Measurements from ENCODE around the gene P2RX6.
A peak's percentile ranks its signal among the peaks of the same experiment; 100 is the strongest.

The P2RX6 gene

GRCh38 chr22:20975541-20976290, 39.2 kb upstream of the P2RX6 start:
- H3K4me1 Mint-ChIP-seq, result peaks cover 10% of the 10 kb centered on the region
- DNase-seq (ENCODE audit: low spot score in 2 of 2) (no peak), ATAC-seq (replicated peaks; ENCODE audit: extremely low read depth, poor library complexity, severe bottlenecking) (no peak)
- H3K4me3 Mint-ChIP-seq, result no peak overlapping the region
- H3K36me3 Mint-ChIP-seq (ENCODE audit: insufficient read depth), result peaks cover 2% of the 10 kb centered on the region
- no peaks in the 10 kb centered on the region for H3K9me3 Mint-ChIP-seq
- H3K27me3 Mint-ChIP-seq, result peaks cover 11% of the 10 kb centered on the region
- no peak overlapping the region for H3K27ac Mint-ChIP-seq (ENCODE audit: low read depth)

GRCh38 chr22:20976291-20976877, 38.6 kb upstream of the P2RX6 start:
- Mint-ChIP-seq H3K4me1 (peaks cover 13% of the 10 kb centered on the region), H3K9me3 (no peaks in the 10 kb centered on the region), H3K4me3 (no peak overlapping the region), H3K36me3 (ENCODE audit: insufficient read depth) (peaks cover 5% of the 10 kb centered on the region), H3K27me3 (peaks cover 11% of the 10 kb centered on the region), H3K27ac (ENCODE audit: low read depth) (no peak overlapping the region)
- ATAC-seq (replicated peaks; ENCODE audit: extremely low read depth, poor library complexity, severe bottlenecking) (no peak), DNase-seq (ENCODE audit: low spot score in 2 of 2) (no peak)

DNA sequence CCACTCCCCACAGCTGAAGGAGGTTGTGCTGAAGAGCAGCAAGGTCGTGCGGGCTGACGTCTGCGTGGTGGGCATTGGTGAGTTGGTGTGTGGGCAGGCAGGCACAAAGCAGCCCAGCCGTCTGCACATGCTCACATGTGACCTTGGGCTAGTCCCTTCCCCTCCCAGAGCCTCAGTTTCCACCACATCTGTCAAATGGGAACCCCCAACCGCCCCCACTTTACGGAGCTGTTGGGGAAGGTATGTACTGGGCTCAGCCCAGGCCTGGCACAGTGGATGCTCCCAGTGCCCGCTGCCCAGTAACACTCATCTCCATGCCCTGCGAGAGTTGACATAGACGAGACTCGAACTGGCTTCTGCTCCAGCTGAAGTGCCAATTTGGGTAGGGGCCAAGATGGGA, 37.9 kb upstream of the P2RX6 start:
- ATAC-seq (replicated peaks; ENCODE audit: extremely low read depth, poor library complexity, severe bottlenecking) (no peak), DNase-seq (ENCODE audit: low spot score in 2 of 2) (no peak)
- Mint-ChIP-seq H3K4me3 (no peak overlapping the region), H3K27me3 (peaks cover 11% of the 10 kb centered on the region), H3K27ac (ENCODE audit: low read depth) (no peak overlapping the region), H3K4me1 (peaks cover 16% of the 10 kb centered on the region), H3K9me3 (no peaks in the 10 kb centered on the region), H3K36me3 (ENCODE audit: insufficient read depth) (peaks cover 10% of the 10 kb centered on the region)

GRCh38 chr22:20977516-20978170, 37.3 kb upstream of the P2RX6 start:
- H3K4me3 Mint-ChIP-seq, result no peak overlapping the region
- H3K9me3 Mint-ChIP-seq, result no peaks in the 10 kb centered on the region
- peaks cover 20% of the 10 kb centered on the region for H3K4me1 Mint-ChIP-seq
- H3K36me3 Mint-ChIP-seq (ENCODE audit: insufficient read depth), result peaks cover 13% of the 10 kb centered on the region
- H3K27me3 Mint-ChIP-seq, result peaks cover 11% of the 10 kb centered on the region
- no peak overlapping the region for H3K27ac Mint-ChIP-seq (ENCODE audit: low read depth)
- ATAC-seq (replicated peaks; ENCODE audit: extremely low read depth, poor library complexity, severe bottlenecking) (no peak), DNase-seq (ENCODE audit: low spot score in 2 of 2) (no peak)

- Mint-ChIP-seq H3K9me3 (no peaks in the 10 kb centered on the region), H3K36me3 (ENCODE audit: insufficient read depth) (peaks cover 15% of the 10 kb centered on the region), H3K27ac (ENCODE audit: low read depth) (no peak overlapping the region), H3K4me3 (no peak overlapping the region), H3K4me1 (peaks cover 25% of the 10 kb centered on the region), H3K27me3 (peaks cover 11% of the 10 kb centered on the region)
- no peak for DNase-seq (ENCODE audit: low spot score in 2 of 2)
- no peak for ATAC-seq (replicated peaks; ENCODE audit: extremely low read depth, poor library complexity, severe bottlenecking)
Observed at GRCh38 chr22:20978419-20978818, 36.5 kb upstream of the P2RX6 start.

GRCh38 chr22:20979243-20979809, 35.6 kb upstream of the P2RX6 start:
- no peaks in the 10 kb centered on the region for H3K9me3 Mint-ChIP-seq
- peaks cover 11% of the 10 kb centered on the region for H3K27me3 Mint-ChIP-seq
- H3K27ac Mint-ChIP-seq (ENCODE audit: low read depth), result peak overlapping the region; percentile 75
- no peak for ATAC-seq (replicated peaks; ENCODE audit: extremely low read depth, poor library complexity, severe bottlenecking)
- peaks cover 17% of the 10 kb centered on the region for H3K36me3 Mint-ChIP-seq (ENCODE audit: insufficient read depth)
- DNase-seq (ENCODE audit: low spot score in 2 of 2), result no peak
- H3K4me3 Mint-ChIP-seq, result no peak overlapping the region
- peaks cover 33% of the 10 kb centered on the region for H3K4me1 Mint-ChIP-seq

GRCh38 chr22:20979940-20980453, 35.0 kb upstream of the P2RX6 start:
- no peak overlapping the region for H3K4me3 Mint-ChIP-seq
- peak overlapping the region; percentile 86 for H3K27ac Mint-ChIP-seq (ENCODE audit: low read depth)
- H3K36me3 Mint-ChIP-seq (ENCODE audit: insufficient read depth), result peaks cover 17% of the 10 kb centered on the region
- ATAC-seq (replicated peaks; ENCODE audit: extremely low read depth, poor library complexity, severe bottlenecking) (no peak), DNase-seq (ENCODE audit: low spot score in 2 of 2) (no peak)
- H3K9me3 Mint-ChIP-seq, result no peaks in the 10 kb centered on the region
- H3K27me3 Mint-ChIP-seq, result peaks cover 11% of the 10 kb centered on the region
- H3K4me1 Mint-ChIP-seq, result peaks cover 33% of the 10 kb centered on the region

DNA sequence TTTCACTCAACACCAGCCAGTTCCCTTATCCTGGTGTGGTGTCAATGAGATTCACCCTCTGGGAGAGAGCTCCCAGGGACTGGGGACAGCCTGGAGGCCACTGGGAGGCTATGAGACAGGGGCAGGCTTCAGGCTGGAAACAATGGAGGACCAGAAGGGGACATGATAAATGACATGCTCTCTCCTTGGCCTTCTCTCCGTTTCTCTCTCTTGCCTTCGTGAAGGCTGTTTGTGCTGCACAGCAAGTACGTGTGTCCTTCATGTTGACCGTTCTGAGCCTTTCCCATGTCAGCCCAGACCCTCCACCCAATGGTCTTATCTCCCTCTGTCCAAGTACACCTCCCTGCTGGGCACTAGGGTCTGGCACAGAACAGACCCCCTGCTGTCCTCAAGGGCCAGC, 34.4 kb upstream of the P2RX6 start:
- H3K36me3 Mint-ChIP-seq (ENCODE audit: insufficient read depth), result peaks cover 17% of the 10 kb centered on the region
- H3K4me3 Mint-ChIP-seq, result peak overlapping the region; percentile 90
- peaks cover 8% of the 10 kb centered on the region for H3K27me3 Mint-ChIP-seq
- peak overlapping the region; percentile 86 for H3K27ac Mint-ChIP-seq (ENCODE audit: low read depth)
- ATAC-seq (replicated peaks; ENCODE audit: extremely low read depth, poor library complexity, severe bottlenecking) (no peak), DNase-seq (ENCODE audit: low spot score in 2 of 2) (no peak)
- H3K9me3 Mint-ChIP-seq, result no peaks in the 10 kb centered on the region
- H3K4me1 Mint-ChIP-seq, result peaks cover 33% of the 10 kb centered on the region

GRCh38 chr22:20980938-20981722, 33.8 kb upstream of the P2RX6 start:
- Mint-ChIP-seq H3K27ac (ENCODE audit: low read depth) (peak overlapping the region; percentile 86), H3K27me3 (peaks cover 1% of the 10 kb centered on the region), H3K9me3 (no peaks in the 10 kb centered on the region), H3K4me3 (peak overlapping the region; percentile 90), H3K4me1 (peaks cover 33% of the 10 kb centered on the region), H3K36me3 (ENCODE audit: insufficient read depth) (peaks cover 17% of the 10 kb centered on the region)
- no peak for DNase-seq (ENCODE audit: low spot score in 2 of 2)
- no peak for ATAC-seq (replicated peaks; ENCODE audit: extremely low read depth, poor library complexity, severe bottlenecking)

DNA sequence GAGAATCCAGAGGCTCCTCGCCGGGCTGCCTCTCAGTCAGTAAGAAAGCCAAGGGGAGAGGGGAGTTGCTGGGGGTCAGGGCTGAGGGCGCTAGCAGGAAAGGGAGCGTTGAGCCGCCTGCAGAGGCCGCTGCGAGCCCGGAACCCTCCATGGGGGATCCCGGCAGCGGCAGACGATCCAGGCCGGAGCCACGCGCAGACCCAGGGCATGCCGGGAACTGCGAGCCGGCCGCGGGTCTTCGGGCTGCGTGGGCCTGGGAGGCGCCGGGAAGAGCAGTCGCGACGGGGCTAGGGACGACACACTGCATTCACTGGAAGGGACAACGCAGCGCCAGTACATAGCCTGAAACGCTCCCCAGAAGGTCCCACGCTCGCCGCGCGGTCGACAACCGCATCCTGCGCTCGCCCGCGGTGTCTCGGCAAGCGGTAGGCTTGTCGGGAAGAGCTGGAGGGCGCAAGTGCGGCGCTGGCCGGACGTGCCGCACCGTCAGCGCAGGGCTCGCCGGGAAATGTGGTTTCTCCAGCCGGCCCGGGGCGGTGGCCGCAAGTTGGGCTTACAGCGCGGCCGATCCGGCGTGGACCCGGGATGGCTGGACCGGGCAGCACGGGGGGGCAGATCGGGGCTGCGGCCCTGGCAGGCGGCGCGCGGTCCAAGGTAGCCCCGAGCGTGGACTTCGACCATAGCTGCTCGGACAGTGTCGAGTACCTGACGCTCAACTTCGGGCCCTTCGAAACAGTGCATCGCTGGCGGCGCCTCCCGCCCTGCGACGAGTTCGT, 33.0 kb upstream of the P2RX6 start, which contains the start of gene LZTR1:
Gene LZTR1 (plus strand): TSS at position 511 of the 776 bp plus-strand sequence. CDS start 75 bp downstream, at position 586.
- H3K27ac Mint-ChIP-seq (ENCODE audit: low read depth), result peak within 1 kb of the TSS; percentile 86
- peak; percentile 90 for ATAC-seq (replicated peaks; ENCODE audit: extremely low read depth, poor library complexity, severe bottlenecking)

DNA sequence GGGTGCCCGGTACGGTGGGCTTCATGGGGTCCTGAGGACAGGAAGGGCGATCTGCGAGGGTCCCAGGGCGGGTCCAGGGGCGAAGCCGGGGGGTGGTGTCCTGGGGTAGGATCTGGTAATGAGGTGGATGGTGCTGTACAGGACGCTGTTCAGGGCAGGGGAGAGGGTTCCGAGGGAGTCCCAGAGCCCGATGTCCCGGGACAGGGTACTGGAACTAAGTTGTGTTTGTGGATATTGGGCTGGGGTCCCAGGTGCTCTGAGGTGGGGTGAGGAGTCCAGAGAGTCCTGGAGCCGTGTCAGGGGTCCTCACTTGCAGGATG, 32.4 kb upstream of the P2RX6 start:
- ATAC-seq (replicated peaks; ENCODE audit: extremely low read depth, poor library complexity, severe bottlenecking) (no peak), DNase-seq (ENCODE audit: low spot score in 2 of 2) (no peak)
- Mint-ChIP-seq H3K9me3 (no peaks in the 10 kb centered on the region), H3K4me3 (peak overlapping the region; percentile 90), H3K27ac (ENCODE audit: low read depth) (peak overlapping the region; percentile 86), H3K27me3 (no peaks in the 10 kb centered on the region), H3K4me1 (peaks cover 33% of the 10 kb centered on the region), H3K36me3 (ENCODE audit: insufficient read depth) (peaks cover 26% of the 10 kb centered on the region)

More for the DNA sequence above, 33.0 kb upstream of the P2RX6 start, which contains the start of gene LZTR1:
- H3K9me3 Mint-ChIP-seq, result no peaks in the 10 kb centered on the region
- peak within 1 kb of the TSS; percentile 90 for H3K4me3 Mint-ChIP-seq
- no peaks in the 10 kb centered on the region for H3K27me3 Mint-ChIP-seq
- peaks cover 33% of the 10 kb centered on the region for H3K4me1 Mint-ChIP-seq
- H3K36me3 Mint-ChIP-seq (ENCODE audit: insufficient read depth), result peaks cover 22% of the 10 kb centered on the region
- DNase-seq (ENCODE audit: low spot score in 2 of 2), result peak; percentile 40 to 45
